Upper lobe of left lung (tissue), 6 donors: ENCODE results near the gene CHST5. TPM values are rescaled to one million over a fixed set of nuclear protein-coding genes. Genes with fewer than 3 reads are reported as not detected.
A peak's percentile ranks its signal among the peaks of the same experiment; 100 is the strongest.

Experiments
- ATAC-seq, 2 donors: fragments of 200-7000 bp; cut with Tn5 transposase; one replicate each; pipeline ENCODE4 v1.9.1; 2022; ENCODE audit warnings: mild to moderate bottlenecking in 2 of 2, moderate library complexity in 2 of 2; ENCODE audit not compliant: low FRiP score in 2 of 2
- DNase-seq, 2 donors: peaks; one replicate each; pipeline ENCODE4 v3.0.0-alpha.2; 2019 to 2020
- H3K27ac ChIP-seq, 4 donors: fragments of 200-600 bp; sonication (generic); one replicate each; pipeline ENCODE4 v1.5.1; 2016 to 2019
- H3K27me3 ChIP-seq, 4 donors: fragments of 200-600 bp; sonication (generic); one replicate each; pipeline ENCODE4 v1.5.1; 2017 to 2019
- H3K36me3 ChIP-seq, 4 donors: fragments of 200-600 bp; sonication (generic); one replicate each; pipeline ENCODE4 v1.5.1; 2016 to 2019
- H3K4me1 ChIP-seq, 4 donors: fragments of 200-600 bp; sonication (generic); one replicate each; pipeline ENCODE4 v1.5.1; 2018 to 2019
- H3K4me3 ChIP-seq, 4 donors: fragments of 200-600 bp; sonication (generic); one replicate each; pipeline ENCODE4 v1.5.1; 2017 to 2019; ENCODE audit warnings: mild to moderate bottlenecking in 2 of 4, moderate library complexity in 1 of 4
- H3K9me3 ChIP-seq, 4 donors: fragments of 200-600 bp; sonication (generic); one replicate each; pipeline ENCODE4 v1.5.1; 2018 to 2019
- CTCF ChIP-seq, 6 experiments: fragments of 450-650 bp in 4 of 6; fragments of 200-600 bp in 2 of 6; sonication (generic) in 2 of 6; IDR thresholded peaks; one replicate each; pipeline ENCODE4 v1.5.1; 2016 to 2019; ENCODE audit warnings: antibody characterized with exemption in 6 of 6
- EP300 ChIP-seq, 4 donors: sonication (generic); formaldehyde crosslinking; IDR thresholded peaks; one replicate each; pipeline ENCODE4 v1.5.1; 2017; ENCODE audit warnings: antibody characterized with exemption in 4 of 4, control low read depth in 2 of 4
- POLR2A ChIP-seq, 4 donors: fragments of 450-650 bp; IDR thresholded peaks; one replicate each; pipeline ENCODE4 v1.5.1; 2016 to 2017; ENCODE audit warnings: antibody characterized with exemption in 4 of 4, mild to moderate bottlenecking in 2 of 4
- POLR2AphosphoS5 ChIP-seq, 2 donors: sonication (generic); formaldehyde crosslinking; IDR thresholded peaks; one replicate each; pipeline ENCODE4 v1.5.1; 2017; ENCODE audit warnings: antibody characterized with exemption in 2 of 2
- WGBS, 2 donors: methylation state at CpG; one replicate each; pipeline ENCODE4 v1.1.5; 2017 to 2018; 5-methylcytosine and 5-hydroxymethylcytosine counted together
- total RNA-seq, 6 donors: library from RNA; depleted of rRNA in 4 of 6; stranded (reverse); fragments of >200 nt in 4 of 6; gene quantifications; one replicate each; pipeline versions ENCODE4 v1.1.0 to v1.2.1, GENCODE V29; 2016 to 2021
- donor health status: DM: no; HTN: no; CAD: no; lungs with moderate emphysema.
- donor health status: DM: no; HTN: yes; CAD: no; lungs with severe emphysema.

Gene CHST5
- total RNA-seq, 6 donors from 2014 or later = 0.11 to 1.7 (median 0.51) TPM; not detected in 3

- no peaks in the 10 kb centered on the region for H3K27me3 ChIP-seq
- H3K36me3 ChIP-seq = no peaks in the 10 kb centered on the region
- H3K27ac ChIP-seq = no peak overlapping the region
- WGBS, 2 donors = 67 to 71% methylated on average over 10 of the region's 10 CpGs
- no peak for TF ChIP-seq CTCF (IDR thresholded peaks at IDR 0.05)
- TF ChIP-seq POLR2AphosphoS5 (IDR thresholded peaks at IDR 0.05) = no peak
- no peak for TF ChIP-seq POLR2A (IDR thresholded peaks at IDR 0.05)
- ATAC-seq (peak in 1 of 2 donors; percentile 18), DNase-seq (no peak)
- no peaks in the 10 kb centered on the region for H3K9me3 ChIP-seq
- H3K4me3 ChIP-seq = no peak overlapping the region
- peaks cover under 1 to 18% (median 12%) of the 10 kb centered on the region in 4 donors for H3K4me1 ChIP-seq
Observed at GRCh38 chr16:75559564-75560372, 23.9 kb upstream of the CHST5 start.

- Histone ChIP-seq H3K27me3 (no peaks in the 10 kb centered on the region), H3K4me1 (peaks cover 0 to 19% (median 14%) of the 10 kb centered on the region in 4 donors), H3K9me3 (no peaks in the 10 kb centered on the region), H3K27ac (no peak overlapping the region), H3K36me3 (no peaks in the 10 kb centered on the region), H3K4me3 (no peak overlapping the region)
- ATAC-seq = no peak
- WGBS, 2 donors = 56 to 67% methylated on average over 2 of the region's 2 CpGs
- DNase-seq = no peak
- TF ChIP-seq POLR2A (IDR thresholded peaks at IDR 0.05) (no peak), EP300 (IDR thresholded peaks at IDR 0.05) (no peak), POLR2AphosphoS5 (IDR thresholded peaks at IDR 0.05) (no peak), CTCF (IDR thresholded peaks at IDR 0.05) (no peak)
Observed at GRCh38 chr16:75558846-75559401, 23.0 kb upstream of the CHST5 start.

- no peak for DNase-seq
- H3K9me3 ChIP-seq = no peaks in the 10 kb centered on the region
- no peak for TF ChIP-seq POLR2AphosphoS5 (IDR thresholded peaks at IDR 0.05)
- TF ChIP-seq EP300 (IDR thresholded peaks at IDR 0.05) = no peak
- no peak for TF ChIP-seq POLR2A (IDR thresholded peaks at IDR 0.05)
- no peak for TF ChIP-seq CTCF (IDR thresholded peaks at IDR 0.05)
- H3K27me3 ChIP-seq = no peaks in the 10 kb centered on the region
- peak overlapping the region in 3 of 4 donors; percentile 71 to 94 (median 89) for H3K4me3 ChIP-seq
- H3K4me1 ChIP-seq = peaks cover 0 to 19% (median 14%) of the 10 kb centered on the region in 4 donors
- 50 to 53% methylated on average over 16 of the region's 16 CpGs for WGBS, 2 donors
- H3K27ac ChIP-seq = peak overlapping the region; percentile 54 to 81 (median 77)
- ATAC-seq = no peak
- H3K36me3 ChIP-seq = no peaks in the 10 kb centered on the region
Observed at GRCh38 chr16:75556431-75556950, 20.6 kb upstream of the CHST5 start.

GRCh38 chr16:75555707-75556430 is 20.0 kb upstream of the CHST5 start, which contains the start of gene TMEM231:
Gene TMEM231 (minus strand): TSS chr16:75556252. CDS start chr16:75556209, 43 bp downstream.
- peak; percentile 99 for DNase-seq
- peak; percentile 96 to 97 for ATAC-seq
- TF ChIP-seq EP300 (IDR thresholded peaks at IDR 0.05) (no peak), POLR2A (IDR thresholded peaks at IDR 0.05) (peak in 2 of 4 donors; percentile 25 to 43), CTCF (IDR thresholded peaks at IDR 0.05) (peak in 2 of 6 experiments; percentile 5 to 8), POLR2AphosphoS5 (IDR thresholded peaks at IDR 0.05) (peak in 1 of 2 donors; percentile 61)
- peak within 1 kb of the TSS; percentile 56 to 94 (median 80) for H3K4me3 ChIP-seq
- peak within 1 kb of the TSS; percentile 54 to 81 (median 77) for H3K27ac ChIP-seq
- H3K27me3 ChIP-seq = no peaks in the 10 kb centered on the region
- H3K36me3 ChIP-seq = no peaks in the 10 kb centered on the region
- H3K9me3 ChIP-seq = no peaks in the 10 kb centered on the region
- 0 to 3% methylated on average over 6 to 38 of the region's 75 CpGs for WGBS, 2 donors
- H3K4me1 ChIP-seq = peaks cover 0 to 19% (median 14%) of the 10 kb centered on the region in 4 donors
